Hepatocyte (in vitro differentiated cells): ENCODE data around the gene VSTM2L.

ENCODE experiments used
- CTCF ChIP-seq: fragments of 200-600 bp; sonication (generic); IDR thresholded peaks from 2 replicates; pipeline ENCODE4 v1.5.1; 2016; ENCODE audit warnings: antibody characterized with exemption, mild to moderate bottlenecking; ENCODE audit not compliant: poor library complexity
- EZH2phosphoT487 ChIP-seq: fragments of 200-600 bp; sonication (generic); IDR thresholded peaks from one replicate; pipeline ENCODE4 v1.6.1; 2018; ENCODE audit warnings: antibody characterized with exemption, mild to moderate bottlenecking, low read depth, moderate library complexity; ENCODE audit not compliant: unreplicated experiment, severe bottlenecking

GRCh38 chr20:37917461-37917860, 14.5 kb downstream of the VSTM2L start:
- TF ChIP-seq CTCF, result no peak
- no peak for TF ChIP-seq EZH2phosphoT487
